Measurements from ENCODE around the gene PAXX.

PAXX gene

GRCh38 chr9:137041124-137041523, 48.9 kb downstream of the PAXX start:
- Histone ChIP-seq H3K4me2 (peak overlapping the region; percentile 95 to 100 (median 99)), H3K27ac (peak overlapping the region in 8 of 11 experiments; percentile 5 to 57 (median 32); a peak in 14 of 22 replicates), H3K9ac (peak overlapping the region in 10 of 11 experiments; percentile 13 to 63 (median 50); a peak in 19 of 22 replicates), H3K4me1 (peaks cover 54 to 88% (median 69%) of the 10 kb centered on the region in 10 experiments), H3K36me3 (peaks cover 32 to 51% (median 43%) of the 10 kb centered on the region in 11 experiments), H3K27me3 (peaks cover 0 to 21% (median 15%) of the 10 kb centered on the region in 11 experiments; a peak in 15 of 22 replicates), H3K9me3 (replicated peaks in 1 of 11) (no peaks in the 10 kb centered on the region), H4K20me1 (peaks cover 46 to 95% (median 84%) of the 10 kb centered on the region in 11 experiments), H3K4me3 (peak overlapping the region in 5 of 10 experiments; percentile 6 to 59 (median 29); a peak in 9 of 20 replicates)
- no peak for TF ChIP-seq Cebpa-rat (IDR thresholded peaks at IDR 0.05)

DNA sequence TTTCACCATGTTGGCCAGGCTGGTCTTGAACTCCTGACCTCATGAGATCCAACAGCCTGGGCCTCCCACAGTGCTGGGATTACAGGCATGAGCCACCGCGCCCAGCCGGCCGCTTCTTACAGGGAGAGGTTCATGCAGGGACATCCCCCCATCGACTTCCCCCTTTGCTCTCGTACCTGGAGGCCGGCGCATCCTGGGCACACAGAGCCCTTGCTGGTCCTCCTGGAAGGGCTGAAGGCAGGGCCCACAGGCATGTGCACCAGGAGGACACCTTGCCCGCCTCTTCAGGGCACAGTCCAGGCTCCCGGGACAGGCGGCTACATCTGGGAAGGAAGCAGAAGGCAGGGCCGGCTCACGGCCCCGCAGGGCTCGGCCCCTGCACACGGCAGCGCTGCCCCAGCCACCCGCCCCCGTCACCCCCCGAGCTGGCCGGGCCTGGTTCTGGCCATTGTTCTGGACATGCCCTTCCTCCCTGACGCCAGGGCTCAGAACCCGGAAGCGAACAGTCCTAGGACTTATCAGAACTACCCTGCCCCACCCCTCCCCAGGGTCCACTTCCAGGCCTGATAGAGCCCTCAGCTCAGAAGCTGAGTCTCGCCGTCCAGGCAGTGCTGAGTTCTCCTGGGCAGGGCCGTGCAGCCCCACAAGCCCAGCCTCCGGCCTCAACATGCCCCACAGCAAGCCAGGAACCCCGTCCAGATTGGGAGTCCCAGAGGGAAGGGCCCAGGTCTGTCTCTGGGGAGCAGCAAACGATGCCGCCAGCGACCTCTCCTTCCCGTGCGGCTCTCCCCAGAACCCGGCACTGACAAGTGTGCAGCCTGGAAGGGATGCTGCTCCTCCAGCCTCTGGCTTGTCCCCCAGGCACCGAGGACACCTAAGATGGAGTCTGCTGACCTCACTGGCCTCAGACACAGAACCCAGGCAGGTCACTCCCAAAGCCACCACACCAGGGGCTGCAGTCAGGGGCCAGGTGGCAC, 50.8 kb downstream of the PAXX start:
- peaks cover 43 to 88% (median 76%) of the 10 kb centered on the region in 11 experiments for H4K20me1 ChIP-seq
- H3K4me1 ChIP-seq, result peaks cover 54 to 83% (median 70%) of the 10 kb centered on the region in 10 experiments
- peak overlapping the region; percentile 95 to 100 (median 99) for H3K4me2 ChIP-seq
- no peak for TF ChIP-seq Cebpa-rat (IDR thresholded peaks at IDR 0.05)
- peak overlapping the region in 10 of 11 experiments; percentile 8 to 84 (median 72); a peak in 19 of 22 replicates for H3K9ac ChIP-seq
- peaks cover 13 to 39% (median 32%) of the 10 kb centered on the region in 11 experiments for H3K27me3 ChIP-seq
- peaks cover 21 to 33% (median 27%) of the 10 kb centered on the region in 11 experiments for H3K36me3 ChIP-seq
- H3K27ac ChIP-seq, result peak overlapping the region in 3 of 11 experiments; percentile 18 to 70 (median 37); a peak in 1 of 22 replicates
- H3K9me3 ChIP-seq (replicated peaks in 1 of 11), result no peaks in the 10 kb centered on the region
- H3K4me3 ChIP-seq, result peak overlapping the region in 7 of 10 experiments; percentile 72 to 85 (median 82); a peak in 12 of 20 replicates

Data from BLaER1 treated with 17β-estradiol and CSF1 and Interleukin-3, amounts not matched to agents 10 nM and 100 nM (cell line).